Parathyroid adenoma (tissue), 2 donors: ENCODE results near the gene SLC40A1.

ENCODE experiments used
- H2AFZ ChIP-seq: fragments of 300-600 bp; sonication (generic); one replicate; pipeline ENCODE4 v1.7.0; 2017; ENCODE audit warnings: antibody characterized with exemption, mild to moderate bottlenecking
- H3K27ac ChIP-seq: fragments of 300-600 bp; sonication (generic); one replicate; pipeline ENCODE4 v1.7.0; 2017
- H3K27me3 ChIP-seq: fragments of 300-600 bp; sonication (generic); one replicate; pipeline ENCODE4 v1.7.0; 2017; ENCODE audit warnings: low read length; ENCODE audit not compliant: control insufficient read depth, insufficient read depth
- H3K36me3 ChIP-seq: fragments of 300-600 bp; sonication (generic); one replicate; pipeline ENCODE4 v1.7.0; 2017; ENCODE audit warnings: low read length; ENCODE audit not compliant: control insufficient read depth, insufficient read depth
- H3K4me1 ChIP-seq: fragments of 300-600 bp; sonication (generic); one replicate; pipeline ENCODE4 v1.7.0; 2017; ENCODE audit warnings: control low read depth
- H3K4me2 ChIP-seq: fragments of 300-600 bp; sonication (generic); one replicate; pipeline ENCODE4 v1.7.0; 2017; ENCODE audit warnings: low read length
- H3K4me3 ChIP-seq: fragments of 300-600 bp; sonication (generic); one replicate; pipeline ENCODE4 v1.7.0; 2017; ENCODE audit warnings: low read depth, low read length
- H3K79me2 ChIP-seq: fragments of 300-600 bp; sonication (generic); one replicate; pipeline ENCODE4 v1.7.0; 2017; ENCODE audit warnings: control low read depth
- H3K9ac ChIP-seq: fragments of 300-600 bp; sonication (generic); one replicate; pipeline ENCODE4 v1.7.0; 2017; ENCODE audit warnings: mild to moderate bottlenecking
- H3K9me3 ChIP-seq: fragments of 300-600 bp; sonication (generic); one replicate; pipeline ENCODE4 v1.7.0; 2017; ENCODE audit warnings: low read length; ENCODE audit not compliant: control insufficient read depth
- TF ChIP-seq, protein P1 (sequence below): fragments of 300-600 bp; sonication (generic); IDR thresholded peaks from one replicate; pipeline ENCODE4 v1.7.0; 2017; ENCODE audit warnings: antibody characterized with exemption, mild to moderate bottlenecking
- donor health status: primary hyperparathyroidism.

Gene SLC40A1

GRCh38 chr2:189561371-189562038, 19.1 kb downstream of the SLC40A1 start:
- Histone ChIP-seq H3K4me2 (peak overlapping the region; percentile 19), H2AFZ (no peak overlapping the region), H3K27me3 (no peaks in the 10 kb centered on the region), H3K9me3 (no peaks in the 10 kb centered on the region), H3K4me1 (peaks cover 37% of the 10 kb centered on the region), H3K9ac (no peak overlapping the region), H3K4me3 (no peak overlapping the region), H3K36me3 (no peaks in the 10 kb centered on the region), H3K27ac (peak overlapping the region; percentile 18), H3K79me2 (peaks cover 3% of the 10 kb centered on the region)
- TF ChIP-seq, protein P1, sequence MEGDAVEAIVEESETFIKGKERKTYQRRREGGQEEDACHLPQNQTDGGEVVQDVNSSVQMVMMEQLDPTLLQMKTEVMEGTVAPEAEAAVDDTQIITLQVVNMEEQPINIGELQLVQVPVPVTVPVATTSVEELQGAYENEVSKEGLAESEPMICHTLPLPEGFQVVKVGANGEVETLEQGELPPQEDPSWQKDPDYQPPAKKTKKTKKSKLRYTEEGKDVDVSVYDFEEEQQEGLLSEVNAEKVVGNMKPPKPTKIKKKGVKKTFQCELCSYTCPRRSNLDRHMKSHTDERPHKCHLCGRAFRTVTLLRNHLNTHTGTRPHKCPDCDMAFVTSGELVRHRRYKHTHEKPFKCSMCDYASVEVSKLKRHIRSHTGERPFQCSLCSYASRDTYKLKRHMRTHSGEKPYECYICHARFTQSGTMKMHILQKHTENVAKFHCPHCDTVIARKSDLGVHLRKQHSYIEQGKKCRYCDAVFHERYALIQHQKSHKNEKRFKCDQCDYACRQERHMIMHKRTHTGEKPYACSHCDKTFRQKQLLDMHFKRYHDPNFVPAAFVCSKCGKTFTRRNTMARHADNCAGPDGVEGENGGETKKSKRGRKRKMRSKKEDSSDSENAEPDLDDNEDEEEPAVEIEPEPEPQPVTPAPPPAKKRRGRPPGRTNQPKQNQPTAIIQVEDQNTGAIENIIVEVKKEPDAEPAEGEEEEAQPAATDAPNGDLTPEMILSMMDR: no peak

GRCh38 chr2:189560273-189560586, 20.4 kb downstream of the SLC40A1 start:
- Histone ChIP-seq H3K9ac (no peak overlapping the region), H2AFZ (no peak overlapping the region), H3K27ac (peak overlapping the region; percentile 1), H3K79me2 (no peaks in the 10 kb centered on the region), H3K9me3 (no peaks in the 10 kb centered on the region), H3K36me3 (no peaks in the 10 kb centered on the region), H3K27me3 (no peaks in the 10 kb centered on the region), H3K4me1 (peaks cover 41% of the 10 kb centered on the region), H3K4me3 (no peak overlapping the region), H3K4me2 (no peak overlapping the region)
- TF ChIP-seq, protein P1: no peak

DNA sequence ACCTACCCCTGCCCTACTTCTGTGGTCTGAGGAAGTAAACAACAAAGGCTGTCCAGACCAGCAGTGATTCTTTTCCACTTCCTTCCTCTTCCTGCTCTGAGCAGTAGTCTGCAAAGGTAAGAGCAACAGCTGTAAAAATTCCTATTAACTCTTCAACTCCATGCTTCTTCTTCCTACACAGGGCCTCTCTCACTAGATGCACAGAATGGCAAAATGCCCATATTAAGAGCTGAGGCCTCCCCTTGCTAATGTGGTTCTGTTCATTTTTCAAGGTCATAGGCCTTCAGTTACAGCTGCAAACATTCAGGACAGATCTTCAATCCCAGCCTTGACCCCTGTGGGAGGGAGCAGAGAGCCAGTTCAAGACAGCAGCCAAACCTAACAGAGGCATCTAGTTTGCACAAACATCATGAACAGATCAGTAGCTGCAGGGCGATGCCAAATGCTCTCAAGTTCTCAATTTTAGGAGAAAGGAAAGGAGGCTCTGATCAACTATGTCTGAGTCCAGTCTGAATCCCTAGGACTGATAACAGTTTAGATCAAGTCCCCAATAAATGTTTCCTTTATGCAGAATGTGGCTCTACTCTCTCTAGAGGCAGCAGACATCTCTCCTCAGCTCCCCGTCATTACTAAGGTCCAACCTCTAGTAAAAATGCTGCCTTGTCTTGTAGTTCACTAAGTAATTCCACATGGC, 20.9 kb downstream of the SLC40A1 start:
- TF ChIP-seq, protein P1: no peak
- Histone ChIP-seq H3K36me3 (no peaks in the 10 kb centered on the region), H3K27ac (peak overlapping the region; percentile 1), H3K27me3 (no peaks in the 10 kb centered on the region), H3K4me3 (no peak overlapping the region), H3K4me1 (peaks cover 41% of the 10 kb centered on the region), H3K4me2 (peak overlapping the region; percentile 10), H3K9ac (no peak overlapping the region), H3K79me2 (no peaks in the 10 kb centered on the region), H2AFZ (peak overlapping the region; percentile 13), H3K9me3 (no peaks in the 10 kb centered on the region)

DNA sequence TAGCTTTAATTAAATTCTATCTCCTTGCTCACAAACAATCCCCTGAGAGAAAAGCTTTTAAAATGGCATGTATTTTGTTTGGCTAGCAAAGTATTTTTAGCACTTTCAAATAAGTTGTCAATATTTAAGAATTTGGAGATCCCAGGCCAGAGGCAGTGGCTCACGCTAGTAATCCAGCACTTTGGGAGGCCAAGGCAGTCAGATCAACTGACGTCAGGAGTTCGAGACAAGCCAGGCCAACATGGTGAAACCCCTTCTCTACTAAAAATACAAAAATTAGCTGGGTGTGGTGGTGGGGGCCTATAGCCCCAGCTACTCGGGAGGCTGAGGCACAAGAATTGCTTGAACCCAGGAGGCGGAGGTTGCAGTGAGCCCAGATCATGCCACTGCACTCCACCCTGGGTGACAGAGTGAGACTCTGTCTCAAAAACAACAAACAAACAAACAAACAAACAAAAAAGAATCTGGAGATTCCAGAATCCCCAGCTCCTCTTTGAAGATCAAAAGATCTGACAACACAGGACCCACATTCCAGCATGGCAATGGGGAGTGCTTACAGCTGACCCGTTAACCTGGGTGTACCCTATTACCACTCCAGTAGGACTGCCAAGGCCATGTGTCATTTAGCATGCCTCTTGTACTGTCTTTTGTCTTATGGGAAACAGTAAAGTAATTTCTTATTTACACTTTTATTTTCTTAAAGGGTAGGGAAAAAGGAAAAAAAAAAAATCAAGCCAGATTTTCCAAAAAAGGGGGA, 21.9 kb downstream of the SLC40A1 start:
- peaks cover 41% of the 10 kb centered on the region for H3K4me1 ChIP-seq
- H3K4me2 ChIP-seq: no peak overlapping the region
- H3K27me3 ChIP-seq: no peaks in the 10 kb centered on the region
- H3K4me3 ChIP-seq: no peak overlapping the region
- no peak overlapping the region for H2AFZ ChIP-seq
- TF ChIP-seq, protein P1: no peak
- H3K27ac ChIP-seq: no peak overlapping the region
- no peaks in the 10 kb centered on the region for H3K36me3 ChIP-seq
- no peaks in the 10 kb centered on the region for H3K79me2 ChIP-seq
- no peak overlapping the region for H3K9ac ChIP-seq
- H3K9me3 ChIP-seq: no peaks in the 10 kb centered on the region
